HG03378 (cell line): ENCODE results near the gene TRIM14.
"Not testable (repeated sequence)": the region's sequence is repeated elsewhere in the genome, so short reads cannot be mapped to it uniquely, and the experiment has no call there.

Experiments
- ATAC-seq: cut with Tn5 transposase; IDR thresholded peaks from one replicate; pipeline ENCODE4 v1.9.1; 2021; ENCODE audit warnings: mild to moderate bottlenecking, moderate library complexity; ENCODE audit not compliant: unreplicated experiment

Gene TRIM14

GRCh38 chr9:98142182-98142907, 23.3 kb upstream of the TRIM14 start:
- ATAC-seq: no peak

DNA sequence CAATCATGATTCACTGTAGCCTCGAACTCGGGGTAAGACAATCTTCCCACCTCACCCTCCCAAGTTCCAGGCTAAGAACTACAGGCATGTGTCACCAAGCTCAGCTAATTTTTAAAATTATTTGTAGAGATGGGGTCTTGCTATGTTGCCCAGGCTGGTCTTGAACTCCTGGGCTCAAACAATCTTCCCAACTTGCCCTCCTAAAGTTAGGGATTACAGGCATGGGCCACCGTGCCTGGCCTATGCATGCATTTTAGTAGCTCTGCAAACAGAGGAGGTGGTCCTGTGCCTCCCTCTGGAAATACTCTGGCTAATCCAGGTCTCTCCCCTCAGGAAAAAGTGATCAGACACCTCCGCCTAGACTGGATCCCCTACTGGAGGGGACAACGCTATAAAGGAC, 21.5 kb upstream of the TRIM14 start:
- no peak for ATAC-seq

DNA sequence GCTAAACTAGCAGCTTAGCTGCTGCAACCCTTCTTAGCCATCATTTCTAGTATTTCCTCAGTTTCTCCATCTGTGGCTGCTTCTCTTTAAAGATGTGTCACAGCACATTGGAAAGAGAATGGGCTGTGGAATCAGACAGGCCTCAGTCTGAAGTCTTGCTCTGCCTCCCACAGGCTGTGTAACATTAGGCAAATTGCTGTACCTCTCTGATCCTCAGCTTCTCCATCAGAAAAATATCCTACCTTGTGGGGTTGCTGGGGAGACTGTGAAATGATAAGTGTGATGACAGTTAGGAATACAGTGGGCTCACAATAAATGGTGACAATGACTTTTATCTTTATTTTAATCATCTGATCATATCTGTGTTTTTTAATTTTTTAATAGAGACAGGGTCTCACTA, 17.5 kb upstream of the TRIM14 start:
- ATAC-seq: no peak

DNA sequence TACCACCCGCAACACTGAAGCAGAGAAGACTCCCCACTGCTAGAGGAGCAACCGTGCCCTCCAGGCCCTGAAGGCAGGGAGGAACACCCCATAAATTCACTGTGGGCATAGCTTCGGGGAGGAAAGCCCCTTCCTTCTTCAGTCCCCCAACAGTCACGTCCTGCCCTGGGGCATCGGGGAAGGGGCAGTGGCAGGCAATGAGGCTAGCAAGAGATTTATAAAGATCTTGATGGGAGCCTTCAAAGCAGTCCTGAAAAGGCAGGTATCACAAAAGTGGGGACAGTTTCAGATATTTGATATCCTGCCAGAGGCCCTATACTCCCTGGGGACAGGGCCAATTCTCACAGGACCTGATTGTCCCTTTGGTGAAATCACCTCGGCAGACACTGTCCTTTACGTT, 16.9 kb upstream of the TRIM14 start:
- ATAC-seq: no peak

GRCh38 chr9:98135558-98135934, 16.5 kb upstream of the TRIM14 start:
- no peak for ATAC-seq

GRCh38 chr9:98134702-98135557, 15.9 kb upstream of the TRIM14 start:
- no peak for ATAC-seq

DNA sequence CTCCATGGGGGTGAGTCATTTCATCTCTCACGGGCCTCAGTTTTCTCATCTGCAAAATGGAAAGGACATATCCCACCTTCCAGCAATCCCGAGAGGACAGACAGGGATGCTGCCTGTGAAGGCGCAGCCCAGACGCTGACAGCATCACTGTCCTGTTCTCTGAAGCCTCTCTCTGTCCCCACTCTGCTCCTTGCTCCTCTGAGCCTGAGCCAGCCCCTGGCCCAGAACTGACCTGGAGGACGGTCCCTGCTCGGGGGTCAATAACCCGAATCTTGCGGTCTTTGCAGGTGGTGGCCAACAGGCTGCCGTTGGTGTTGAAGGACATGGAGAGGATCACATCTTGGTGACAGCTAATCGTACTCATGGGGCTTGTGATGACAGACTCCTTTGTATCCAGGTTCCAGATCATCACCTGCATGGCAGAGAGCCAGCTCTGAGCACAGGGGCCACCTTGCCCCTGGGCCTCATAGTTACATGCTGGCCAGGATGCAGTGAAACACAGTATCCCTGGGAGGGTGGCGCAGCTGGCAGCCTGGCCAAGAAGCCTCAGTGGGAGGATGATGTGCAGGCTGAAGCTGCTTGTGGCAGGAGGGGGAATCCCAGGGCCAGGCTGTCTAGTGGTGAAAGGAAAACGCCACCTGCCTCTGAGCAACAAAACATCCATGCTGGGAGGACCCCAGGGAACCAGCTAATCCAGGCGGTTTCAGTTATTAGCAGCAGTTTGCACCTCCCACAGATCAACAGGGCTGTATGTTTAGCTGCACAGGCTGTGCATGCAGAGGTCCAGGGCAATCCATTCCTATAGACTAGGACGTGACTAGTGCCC, 14.0 kb upstream of the TRIM14 start:
- ATAC-seq: no peak

DNA sequence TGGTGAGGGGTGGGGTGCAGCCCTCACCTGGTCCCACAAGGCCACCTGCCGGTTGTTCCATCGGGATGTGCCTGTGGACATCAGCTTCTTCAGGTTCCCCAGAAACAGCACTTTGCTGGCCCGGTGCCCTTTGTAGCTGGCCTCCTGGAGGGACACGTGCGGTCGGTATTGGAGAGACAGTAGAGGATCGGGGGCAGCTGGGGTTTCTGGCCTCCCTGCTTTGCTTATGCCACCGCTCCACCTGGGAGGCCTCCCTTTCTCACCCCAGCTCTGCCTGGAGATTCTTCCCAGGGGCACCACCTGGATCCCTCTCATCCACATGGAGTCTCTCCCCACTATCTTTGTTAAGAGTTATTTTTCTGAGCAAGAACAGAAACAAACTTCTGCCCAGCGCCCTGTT, 13.1 kb upstream of the TRIM14 start:
- ATAC-seq: no peak

GRCh38 chr9:98130576-98131228, 11.7 kb upstream of the TRIM14 start:
- ATAC-seq: no peak

DNA sequence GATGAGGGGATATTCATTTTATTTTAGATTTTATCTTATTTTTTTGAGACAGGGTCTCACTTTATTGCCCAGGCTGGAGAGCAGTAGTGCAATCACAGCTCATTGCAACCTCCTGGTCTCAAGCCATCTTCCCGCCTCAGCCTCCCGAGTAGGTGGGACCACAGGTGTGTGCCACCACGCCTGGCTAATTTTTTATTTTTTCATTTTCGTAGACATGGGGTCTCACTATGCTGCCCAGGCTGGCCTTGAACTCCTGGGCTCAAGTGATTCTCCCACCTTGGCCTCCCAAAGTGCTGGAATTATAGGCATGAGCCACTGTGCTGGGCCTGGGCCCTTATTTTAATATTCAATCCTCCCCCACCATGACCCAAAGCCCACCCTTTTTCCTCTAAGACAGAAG, 11.0 kb upstream of the TRIM14 start:
- not testable (repeated sequence) for ATAC-seq

DNA sequence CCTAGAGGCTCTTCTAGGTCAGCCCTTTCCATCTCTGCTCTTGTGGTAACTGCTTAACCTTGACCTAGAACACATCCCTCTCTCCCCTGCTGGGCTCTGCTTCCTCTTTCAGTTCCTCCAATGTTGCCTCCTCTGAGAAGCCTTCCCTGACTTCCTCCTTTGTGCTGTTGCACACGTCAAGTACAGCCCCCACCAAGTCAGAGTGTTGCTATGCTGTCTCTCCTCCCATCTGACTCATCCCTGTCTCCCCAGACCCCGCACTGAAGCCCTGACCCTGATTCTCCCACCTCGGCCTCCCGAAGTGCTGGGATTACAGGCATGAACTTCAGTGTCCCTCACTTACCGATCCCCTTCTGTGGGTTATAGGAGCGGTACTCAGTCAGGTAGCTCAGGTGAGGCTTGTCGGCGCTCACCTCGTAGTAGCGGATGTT, 10.4 kb upstream of the TRIM14 start:
- peak; percentile 84 for ATAC-seq

DNA sequence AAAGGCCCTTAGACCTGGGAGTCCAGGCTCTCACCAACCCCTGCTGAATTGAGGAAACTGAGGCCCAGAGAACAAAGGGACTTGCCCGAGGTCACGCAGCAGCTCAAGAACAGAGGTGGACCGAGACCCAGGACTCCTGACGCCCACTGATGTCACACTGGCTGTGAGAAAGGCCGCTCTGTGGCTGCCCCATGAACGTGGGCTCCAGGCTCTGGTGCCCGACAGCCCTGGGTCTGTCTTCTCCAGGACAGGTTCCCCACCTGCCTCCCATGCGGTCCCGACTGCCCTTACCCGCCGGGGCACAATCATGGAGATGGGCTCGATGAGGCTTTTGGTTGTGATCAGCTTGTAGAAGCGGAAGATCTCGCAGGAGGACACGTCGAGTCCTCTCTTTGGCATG, 9.3 kb upstream of the TRIM14 start:
- ATAC-seq: no peak

- no peak for ATAC-seq
Measured at GRCh38 chr9:98127226-98127625, 8.2 kb upstream of the TRIM14 start.

DNA sequence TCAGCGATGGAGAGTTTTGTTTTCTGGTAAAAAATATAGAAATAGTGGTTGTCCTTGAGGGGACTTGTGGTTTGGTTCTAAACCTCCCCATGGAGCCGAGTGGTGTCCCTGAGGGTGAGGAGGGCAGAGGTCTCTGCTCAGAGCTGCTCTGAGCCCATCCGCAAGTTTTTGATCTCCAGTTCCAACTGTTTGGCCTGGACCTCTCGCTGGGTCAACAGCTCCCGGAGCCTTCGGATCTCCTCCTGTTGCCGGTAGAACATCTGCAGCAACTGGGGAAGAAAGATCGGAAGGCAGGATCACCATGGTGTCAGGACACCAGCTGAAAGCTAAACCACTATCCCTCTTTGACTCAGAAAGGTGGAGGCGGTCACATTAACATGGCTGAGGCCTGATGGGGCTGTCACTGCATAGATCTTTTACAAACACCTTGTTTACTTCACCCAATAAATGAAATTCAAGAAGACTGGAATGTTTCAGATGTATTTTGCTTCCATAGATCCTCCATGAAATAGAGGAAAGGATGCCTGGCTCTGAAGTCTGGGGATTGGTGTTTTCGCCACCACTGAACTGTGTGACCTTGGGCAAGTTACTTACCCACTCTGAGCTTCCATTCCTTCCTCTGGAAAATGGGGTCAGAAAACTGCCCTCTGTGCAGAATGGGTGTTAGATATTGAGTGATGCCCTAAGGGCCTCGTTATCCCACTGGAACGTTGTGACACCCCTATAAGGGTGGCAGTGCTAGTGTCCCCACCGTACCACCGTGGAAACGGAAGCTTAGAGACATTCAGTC, 5.8 kb upstream of the TRIM14 start:
- no peak for ATAC-seq

DNA sequence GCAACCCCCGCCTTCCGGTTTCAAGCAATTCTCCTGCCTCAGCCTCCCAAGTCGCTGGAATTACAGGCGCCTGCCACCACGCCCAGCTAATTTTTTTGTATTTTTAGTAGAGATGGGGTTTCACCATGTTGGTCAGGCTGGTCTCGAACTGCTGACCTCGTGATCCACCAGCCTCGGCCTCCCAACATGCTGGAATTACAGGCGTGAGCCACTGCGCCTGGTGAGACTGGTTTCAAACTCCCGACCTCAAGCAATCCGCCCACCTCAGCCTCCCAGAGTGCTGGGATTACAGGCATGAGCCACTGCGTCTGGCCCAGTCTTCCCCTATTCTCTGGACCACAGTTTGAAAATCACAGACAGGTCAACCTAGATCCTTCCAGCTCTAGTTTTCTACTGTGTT, 5.1 kb upstream of the TRIM14 start:
- not testable (repeated sequence) for ATAC-seq

DNA sequence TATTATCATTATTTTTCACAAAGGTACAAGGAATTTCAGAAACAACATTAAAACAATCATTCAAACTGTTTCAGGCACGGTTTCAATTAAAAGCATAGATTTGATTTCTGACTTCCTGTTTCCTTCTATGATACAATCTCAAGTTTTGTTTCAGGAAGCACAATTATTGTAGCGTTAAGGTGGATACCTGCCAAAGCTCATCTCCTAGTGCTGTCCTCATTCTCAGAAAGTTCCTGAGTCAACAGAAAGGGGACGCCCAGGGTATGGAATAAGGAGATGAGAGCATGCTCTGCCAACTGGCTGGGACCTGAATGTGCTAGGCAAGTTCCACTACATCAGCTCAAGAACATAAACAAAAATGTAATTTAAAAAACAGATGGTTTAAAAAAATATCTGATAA, 2.0 kb upstream of the TRIM14 start:
- ATAC-seq: no peak

- ATAC-seq: no peak
Measured at GRCh38 chr9:98120476-98120875, 1.5 kb upstream of the TRIM14 start.

DNA sequence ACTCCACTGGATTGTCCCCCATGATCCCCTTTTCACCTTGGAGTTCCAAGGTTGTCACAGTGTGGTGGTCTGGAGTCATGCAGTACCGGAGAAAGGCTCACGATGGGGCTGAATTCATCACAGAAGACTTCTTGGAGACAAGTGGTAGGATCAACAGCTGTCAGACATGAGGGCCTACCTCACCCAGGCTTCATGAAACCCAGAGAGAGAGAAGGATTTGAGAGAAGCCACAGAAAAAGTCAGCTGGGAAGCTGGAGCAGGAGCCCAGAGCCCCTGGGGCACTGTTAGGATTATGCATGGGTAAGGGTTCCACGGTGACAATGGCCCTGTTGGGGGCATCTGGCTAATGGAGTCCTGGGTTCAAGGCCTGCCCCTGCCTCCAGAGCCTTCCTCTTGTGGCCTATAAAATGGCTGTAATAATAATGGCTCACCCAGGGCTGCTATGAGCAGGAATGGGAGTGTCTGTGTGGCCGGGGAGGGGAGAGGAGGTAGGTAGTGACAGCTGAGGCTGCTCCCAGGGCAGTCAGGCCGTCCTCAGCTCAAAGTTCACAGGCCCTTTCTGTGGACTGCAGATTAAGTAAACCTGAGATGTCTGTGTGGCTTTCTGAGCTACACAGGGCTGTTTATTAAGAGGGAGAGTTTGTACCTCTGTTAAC, 910 bp downstream of the TRIM14 start:
- peak; percentile 56 for ATAC-seq

DNA sequence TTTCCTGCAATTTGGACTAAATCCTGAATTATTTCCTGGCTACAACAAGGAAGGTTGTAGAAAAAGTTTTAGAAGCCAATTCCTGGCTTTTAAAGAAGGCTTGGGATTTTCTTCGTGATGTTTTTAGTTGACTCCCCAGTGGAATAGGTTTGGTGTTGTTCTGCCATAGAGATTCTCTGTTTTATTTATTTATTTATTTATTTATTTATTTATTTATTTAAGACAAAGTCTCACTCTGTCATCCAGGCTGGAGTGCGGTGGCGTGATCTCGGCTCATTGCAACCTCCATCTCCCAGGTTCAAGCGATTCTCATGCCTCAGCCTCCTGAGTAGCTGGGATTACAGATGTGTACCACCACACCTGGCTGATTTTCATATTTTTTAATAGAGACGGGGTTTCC, 1.9 kb downstream of the TRIM14 start:
- ATAC-seq: not testable (repeated sequence)

- no peak for ATAC-seq
Measured at GRCh38 chr9:98109052-98109451, 10.0 kb downstream of the TRIM14 start.
